Gastrocnemius medialis (tissue), 4 donors: ENCODE data around the gene C2orf68. TPM values are rescaled to one million over a fixed set of nuclear protein-coding genes. Genes with fewer than 3 reads are reported as not detected.

Source experiments
- ATAC-seq, 2 donors: fragments of 150-250 bp; one replicate each; pipeline ENCODE4 v1.9.1; 2016
- DNase-seq, 2 donors: peaks; one replicate each; pipeline ENCODE4 v3.0.0-alpha.2; 2019
- H3K27ac ChIP-seq, 4 donors: fragments of 200-600 bp; sonication (generic); 1 replicate in 1 of 4; 2 replicates in 3 of 4; pipeline ENCODE4 v1.5.1; 2016 to 2018; ENCODE audit warnings: mild to moderate bottlenecking in 2 of 4, moderate library complexity in 1 of 4
- H3K27me3 ChIP-seq, 3 donors: fragments of 200-600 bp; sonication (generic) in 2 of 3; 1 replicate in 1 of 3; 2 replicates in 2 of 3; pipeline versions ENCODE4 v1.5.1 to v1.6.0; 2016 to 2019; ENCODE audit warnings: mild to moderate bottlenecking in 1 of 3, moderate library complexity in 1 of 3
- H3K36me3 ChIP-seq, 2 donors: fragments of 200-600 bp; sonication (generic) in 1 of 2; one replicate each; pipeline ENCODE4 v1.5.1; 2017 to 2018
- H3K4me1 ChIP-seq, 2 donors: fragments of 200-600 bp; sonication (generic) in 1 of 2; one replicate each; pipeline ENCODE4 v1.5.1; 2016 to 2017; ENCODE audit warnings: mild to moderate bottlenecking in 2 of 2
- H3K4me3 ChIP-seq, 4 donors: fragments of 200-600 bp; sonication (generic) in 3 of 4; 1 replicate in 1 of 4; 2 replicates in 3 of 4; pipeline ENCODE4 v1.5.1; 2016 to 2019; ENCODE audit warnings: mild to moderate bottlenecking in 2 of 4
- H3K9me3 ChIP-seq, 3 donors: fragments of 200-600 bp; sonication (generic) in 2 of 3; 1 replicate in 1 of 3; 2 replicates in 2 of 3; pipeline ENCODE4 v1.5.1; 2016 to 2019
- POLR2A ChIP-seq, 2 donors: fragments of 450-650 bp; IDR thresholded peaks; one replicate each; pipeline ENCODE4 v1.6.1; 2017; ENCODE audit warnings: antibody characterized with exemption in 2 of 2, mild to moderate bottlenecking in 2 of 2, moderate library complexity in 2 of 2
- in situ Hi-C, 4 donors: fragments of 200-750 bp; cut with MboI; loops; one replicate each; pipeline versions ENCODE4 v1.15.0 to v1.8.0; 2017; ENCODE audit warnings: low sequenced_read_pairs in 4 of 4
- intact Hi-C: fragments of 100-400 bp; cut with DNase I; formaldehyde crosslinking; loops from one replicate; pipeline ENCODE4 v1.15.1; 2023; ENCODE audit warnings: low total_unique reads
- total RNA-seq, 4 donors: library from RNA; depleted of rRNA; stranded (reverse); fragments of >200 nt; gene quantifications; one replicate each; pipeline versions ENCODE4 v1.1.0 to v1.2.3, GENCODE V29; 2016
- TF ChIP-seq, protein P1 (sequence below), 5 experiments: fragments of 450-650 bp in 3 of 5; fragments of 200-600 bp in 2 of 5; sonication (generic) in 2 of 5; IDR thresholded peaks in 4 of 5; conservative IDR thresholded peaks in 1 of 5; 1 replicate in 4 of 5; 2 replicates in 1 of 5; pipeline ENCODE4 v1.5.1; 2016 to 2019; ENCODE audit warnings: antibody characterized with exemption in 5 of 5, mild to moderate bottlenecking in 3 of 5, moderate library complexity in 3 of 5

C2orf68 gene
- total RNA-seq, 4 donors from 2014 or later = 28.4 to 35.4 (median 32.3) TPM

DNA sequence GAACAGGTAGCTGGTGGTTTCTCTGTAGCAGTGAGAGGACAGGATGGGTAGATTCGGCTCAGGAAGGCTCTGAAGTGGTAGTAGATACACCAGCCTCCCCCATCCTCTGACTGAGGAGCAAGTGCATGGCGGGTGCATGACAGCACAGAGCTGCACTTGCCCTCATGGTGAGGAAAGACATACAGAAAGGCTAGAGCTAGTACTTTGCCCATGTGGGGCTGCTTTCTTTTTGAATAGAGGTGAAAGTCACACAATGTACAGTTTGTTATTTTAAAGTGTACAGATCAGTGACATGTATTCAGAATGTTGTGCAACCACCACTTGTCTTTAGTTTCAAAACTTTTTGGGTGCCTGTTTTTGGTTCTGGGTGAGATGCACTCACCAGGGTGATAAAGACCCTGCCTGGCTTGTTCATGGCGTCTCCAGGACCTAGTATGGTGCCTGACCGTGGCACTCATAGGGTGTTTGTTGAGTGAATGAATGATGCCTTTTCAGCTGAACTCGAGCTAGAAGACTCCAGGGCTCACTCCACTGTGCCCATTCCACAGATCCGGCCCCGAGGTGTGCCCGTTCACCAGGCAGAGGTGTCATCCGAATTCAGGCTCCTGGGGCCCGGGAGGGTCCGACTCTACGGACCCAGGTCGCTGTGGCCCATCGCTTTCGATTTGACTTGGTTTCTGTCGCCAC is 28.1 kb downstream of the C2orf68 start:
- Histone ChIP-seq H3K27me3 (no peaks in the 10 kb centered on the region), H3K9me3 (no peaks in the 10 kb centered on the region), H3K4me1 (peaks cover 57 to 62% of the 10 kb centered on the region in 2 donors), H3K27ac (peak overlapping the region; percentile 88 to 98 (median 90)), H3K36me3 (no peaks in the 10 kb centered on the region), H3K4me3 (peak overlapping the region; percentile 59 to 89 (median 64))
- in situ Hi-C loops (no loop called here), intact Hi-C loops (no loop called here)
- DNase-seq (no peak), ATAC-seq (peak in 1 of 2 donors; percentile 31)
- TF ChIP-seq POLR2A (IDR thresholded peaks at IDR 0.05) = no peak
- TF ChIP-seq, protein P1, sequence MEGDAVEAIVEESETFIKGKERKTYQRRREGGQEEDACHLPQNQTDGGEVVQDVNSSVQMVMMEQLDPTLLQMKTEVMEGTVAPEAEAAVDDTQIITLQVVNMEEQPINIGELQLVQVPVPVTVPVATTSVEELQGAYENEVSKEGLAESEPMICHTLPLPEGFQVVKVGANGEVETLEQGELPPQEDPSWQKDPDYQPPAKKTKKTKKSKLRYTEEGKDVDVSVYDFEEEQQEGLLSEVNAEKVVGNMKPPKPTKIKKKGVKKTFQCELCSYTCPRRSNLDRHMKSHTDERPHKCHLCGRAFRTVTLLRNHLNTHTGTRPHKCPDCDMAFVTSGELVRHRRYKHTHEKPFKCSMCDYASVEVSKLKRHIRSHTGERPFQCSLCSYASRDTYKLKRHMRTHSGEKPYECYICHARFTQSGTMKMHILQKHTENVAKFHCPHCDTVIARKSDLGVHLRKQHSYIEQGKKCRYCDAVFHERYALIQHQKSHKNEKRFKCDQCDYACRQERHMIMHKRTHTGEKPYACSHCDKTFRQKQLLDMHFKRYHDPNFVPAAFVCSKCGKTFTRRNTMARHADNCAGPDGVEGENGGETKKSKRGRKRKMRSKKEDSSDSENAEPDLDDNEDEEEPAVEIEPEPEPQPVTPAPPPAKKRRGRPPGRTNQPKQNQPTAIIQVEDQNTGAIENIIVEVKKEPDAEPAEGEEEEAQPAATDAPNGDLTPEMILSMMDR (IDR thresholded peaks at IDR 0.05 in 4 of 5, conservative IDR thresholded peaks at IDR 0.05 in 1 of 5) = no peak

DNA sequence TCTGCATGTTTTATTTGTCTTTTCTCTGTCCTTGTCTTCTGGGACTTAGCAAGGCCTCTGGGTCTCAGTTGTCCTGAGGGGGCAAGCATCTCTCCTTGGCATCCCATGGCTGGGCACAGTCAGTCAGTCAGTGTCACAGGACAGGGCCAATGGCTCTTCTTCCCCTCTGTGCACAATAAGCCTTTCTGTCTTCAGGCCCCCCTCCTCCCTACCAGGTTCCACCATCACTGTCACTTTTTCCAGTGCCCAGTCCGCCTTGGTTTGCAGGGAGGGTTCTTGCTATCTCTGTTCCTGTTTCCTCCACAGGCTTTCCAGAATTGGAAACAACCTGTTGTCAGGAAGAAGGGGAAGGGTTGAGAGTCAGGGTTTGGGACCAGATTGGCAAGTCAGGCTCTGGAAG is 29.4 kb downstream of the C2orf68 start:
- in situ Hi-C loops (no loop called here), intact Hi-C loops (no loop called here)
- Histone ChIP-seq H3K4me1 (peaks cover 57 to 62% of the 10 kb centered on the region in 2 donors), H3K36me3 (no peaks in the 10 kb centered on the region), H3K4me3 (no peak overlapping the region), H3K27me3 (no peaks in the 10 kb centered on the region), H3K9me3 (no peaks in the 10 kb centered on the region), H3K27ac (peak overlapping the region in 2 of 4 donors; percentile 89 to 98)
- DNase-seq (no peak), ATAC-seq (no peak)
- TF ChIP-seq POLR2A (IDR thresholded peaks at IDR 0.05) = no peak
- TF ChIP-seq, protein P1 (IDR thresholded peaks at IDR 0.05 in 4 of 5, conservative IDR thresholded peaks at IDR 0.05 in 1 of 5) = no peak

DNA sequence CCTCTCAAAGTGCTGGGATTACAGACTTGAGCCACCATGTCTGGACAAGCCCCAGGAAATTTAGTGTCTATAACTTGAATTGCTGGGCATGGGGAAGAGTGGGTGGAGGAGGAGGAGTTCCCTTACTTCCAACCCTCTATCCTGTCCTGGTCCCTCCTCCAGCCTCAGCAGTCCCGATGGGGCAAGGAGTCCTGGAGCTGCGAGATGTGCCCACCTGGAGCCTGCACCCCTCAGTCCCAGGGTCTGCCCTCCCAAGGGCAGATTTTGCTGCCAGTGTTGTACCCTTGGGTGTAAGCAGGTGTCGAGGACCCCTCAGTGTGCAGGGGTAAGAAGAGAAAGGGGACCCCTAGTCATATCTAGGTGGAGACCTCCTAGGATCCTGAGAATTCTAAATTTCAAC is 31.7 kb downstream of the C2orf68 start:
- H3K9me3 ChIP-seq = no peaks in the 10 kb centered on the region
- H3K36me3 ChIP-seq = no peaks in the 10 kb centered on the region
- ATAC-seq = no peak
- no peaks in the 10 kb centered on the region for H3K27me3 ChIP-seq
- peak overlapping the region; percentile 73 to 92 (median 82) for H3K27ac ChIP-seq
- no peak for TF ChIP-seq POLR2A (IDR thresholded peaks at IDR 0.05)
- TF ChIP-seq, protein P1 (IDR thresholded peaks at IDR 0.05 in 4 of 5, conservative IDR thresholded peaks at IDR 0.05 in 1 of 5) = no peak
- H3K4me3 ChIP-seq = no peak overlapping the region
- in situ Hi-C loops = no loop called here
- H3K4me1 ChIP-seq = peaks cover 38 to 44% of the 10 kb centered on the region in 2 donors
- intact Hi-C loops = no loop called here
- DNase-seq = no peak

DNA sequence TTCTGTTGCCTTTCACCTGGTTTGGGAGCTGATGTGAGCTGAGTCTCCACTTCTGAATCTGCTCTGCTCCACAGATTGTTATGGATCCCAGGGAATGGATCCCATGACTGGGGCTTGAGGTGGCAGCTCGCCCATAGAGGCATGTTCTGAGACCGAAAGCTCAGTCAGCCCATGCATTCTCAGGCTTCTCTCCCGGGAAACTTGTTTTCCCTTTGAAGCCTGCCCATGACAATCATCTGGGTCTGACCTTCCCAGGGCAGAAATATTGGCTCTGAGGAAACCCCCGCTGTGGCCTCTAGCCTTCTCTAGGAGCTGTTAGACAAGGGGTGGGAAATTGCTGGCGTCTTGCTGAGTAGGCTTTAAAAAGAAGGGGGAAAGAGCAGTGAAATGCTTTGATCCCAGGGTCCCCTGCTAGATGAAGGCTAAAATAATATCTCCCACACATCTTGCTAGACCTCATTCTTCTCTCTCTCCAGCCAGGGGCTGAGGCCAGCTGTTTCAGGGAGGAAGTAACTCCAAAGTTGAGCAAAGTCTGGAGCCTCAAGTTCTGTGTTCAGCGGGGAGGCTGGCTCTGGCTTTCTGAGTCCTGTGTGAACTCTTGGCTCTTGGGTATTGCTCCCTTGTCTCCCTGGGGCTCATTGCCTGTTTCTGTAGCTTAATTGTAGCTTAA is 32.5 kb downstream of the C2orf68 start:
- intact Hi-C loops (no loop called here), in situ Hi-C loops (no loop called here)
- Histone ChIP-seq H3K36me3 (no peaks in the 10 kb centered on the region), H3K9me3 (no peaks in the 10 kb centered on the region), H3K27ac (peak overlapping the region; percentile 73 to 92 (median 82)), H3K27me3 (no peaks in the 10 kb centered on the region), H3K4me1 (peaks cover 34 to 38% of the 10 kb centered on the region in 2 donors), H3K4me3 (peak overlapping the region in 1 of 4 donors; percentile 32)
- no peak for DNase-seq
- ATAC-seq = no peak
- no peak for TF ChIP-seq POLR2A (IDR thresholded peaks at IDR 0.05)
